Measurements from ENCODE around the gene SUGP2.
A peak's percentile ranks its signal among the peaks of the same experiment; 100 is the strongest.

Gene SUGP2

DNA sequence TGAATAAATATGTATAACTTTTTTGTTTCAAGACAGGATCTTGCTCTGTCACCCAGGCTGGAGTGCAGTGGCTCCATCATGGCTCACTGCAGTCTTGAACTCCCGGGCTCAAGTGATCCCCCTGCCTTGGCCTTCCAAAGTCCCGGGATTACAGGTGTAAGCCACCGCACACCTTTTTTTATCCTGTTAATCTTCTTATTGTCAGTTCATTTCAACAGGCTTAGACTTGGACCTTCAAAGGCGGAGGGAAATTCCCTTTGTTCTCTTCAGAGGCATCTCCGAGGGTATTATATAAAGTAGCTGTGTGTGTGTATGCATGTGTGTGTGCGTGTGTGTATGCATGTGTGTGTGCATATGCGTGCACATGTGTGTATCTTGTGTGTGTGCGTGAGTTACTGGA, 35.0 kb downstream of the SUGP2 start:
- H3K4me3 ChIP-seq (ENCODE audit: low read length), result no peak overlapping the region
- DNase-seq (ENCODE audit: low read depth, low spot score), result no peak

DNA sequence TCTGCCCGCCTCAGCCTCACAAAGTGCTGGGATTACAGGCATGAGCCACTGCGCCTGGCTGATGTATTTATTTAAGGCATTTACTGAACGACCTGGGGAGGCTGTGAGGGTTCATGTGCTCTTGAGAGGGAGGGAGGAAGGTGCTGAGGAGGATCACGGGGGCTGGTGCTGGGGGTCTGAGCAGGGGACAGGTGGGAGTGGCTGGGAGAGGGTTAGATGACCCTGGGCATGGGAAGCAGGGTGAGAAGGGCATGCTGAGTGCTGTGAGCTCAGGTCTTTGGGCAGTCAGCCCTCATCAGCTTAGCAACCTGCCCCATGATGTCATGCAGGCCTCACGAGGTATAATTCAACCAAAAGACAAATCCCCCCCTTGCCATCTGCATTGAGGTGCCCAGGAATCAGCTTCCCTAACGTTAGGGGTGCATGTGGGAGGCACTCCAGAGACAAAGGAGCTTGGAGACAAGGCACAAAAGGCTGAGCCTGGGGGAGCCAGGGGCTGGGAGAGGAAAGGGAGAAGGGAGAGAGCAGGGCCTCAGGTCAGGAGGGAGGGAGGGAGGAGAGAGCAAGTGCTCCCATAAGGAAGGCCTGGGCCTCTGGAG, 36.4 kb downstream of the SUGP2 start:
- no peak for DNase-seq (ENCODE audit: low read depth, low spot score)
- no peak overlapping the region for H3K4me3 ChIP-seq (ENCODE audit: low read length)

DNA sequence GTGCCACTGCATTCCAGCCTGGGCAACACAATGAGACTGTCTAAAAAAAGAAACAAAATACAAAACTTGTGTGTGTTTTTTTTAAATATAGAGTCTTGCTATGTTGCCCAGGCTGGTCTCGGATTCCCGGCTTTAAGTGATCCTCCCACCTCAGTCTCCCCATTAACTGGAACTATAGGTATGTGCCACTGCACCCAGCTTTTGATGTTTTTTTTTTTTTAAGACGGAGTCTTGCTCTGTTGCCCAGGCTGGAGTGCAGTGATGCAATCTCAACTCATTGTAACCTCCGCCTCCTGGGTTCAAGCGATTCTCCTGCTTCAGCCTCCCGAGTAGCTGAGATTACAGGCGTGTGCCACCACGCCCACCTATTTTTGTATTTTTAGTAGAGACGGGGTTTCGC, 37.0 kb downstream of the SUGP2 start:
- no peak for DNase-seq (ENCODE audit: low read depth, low spot score)
- H3K4me3 ChIP-seq (ENCODE audit: low read length), result no peak overlapping the region

DNA sequence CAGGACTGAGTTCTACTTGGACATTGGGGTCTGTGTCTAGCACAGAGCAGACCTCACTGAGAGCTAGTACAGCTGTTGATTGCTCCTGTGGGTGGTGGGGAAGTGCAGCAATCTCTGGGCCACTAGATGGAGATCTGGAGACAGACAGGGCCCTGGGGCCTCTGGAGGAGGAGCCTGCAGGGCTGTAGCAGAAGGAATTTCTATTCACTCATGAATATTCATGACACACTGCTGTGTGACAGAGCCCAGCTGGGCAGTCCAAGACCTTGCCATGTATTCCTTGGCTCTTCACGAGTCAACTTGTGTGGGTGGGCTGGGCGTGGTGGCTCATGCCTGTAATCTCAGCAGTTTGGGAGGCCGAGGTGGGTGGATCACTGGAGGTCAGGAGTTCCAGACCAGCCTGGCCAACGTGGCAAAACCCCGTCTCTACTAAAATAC, 37.5 kb downstream of the SUGP2 start:
- peak; percentile 47 for DNase-seq (ENCODE audit: low read depth, low spot score)
- H3K4me3 ChIP-seq (ENCODE audit: low read length), result no peak overlapping the region

DNA sequence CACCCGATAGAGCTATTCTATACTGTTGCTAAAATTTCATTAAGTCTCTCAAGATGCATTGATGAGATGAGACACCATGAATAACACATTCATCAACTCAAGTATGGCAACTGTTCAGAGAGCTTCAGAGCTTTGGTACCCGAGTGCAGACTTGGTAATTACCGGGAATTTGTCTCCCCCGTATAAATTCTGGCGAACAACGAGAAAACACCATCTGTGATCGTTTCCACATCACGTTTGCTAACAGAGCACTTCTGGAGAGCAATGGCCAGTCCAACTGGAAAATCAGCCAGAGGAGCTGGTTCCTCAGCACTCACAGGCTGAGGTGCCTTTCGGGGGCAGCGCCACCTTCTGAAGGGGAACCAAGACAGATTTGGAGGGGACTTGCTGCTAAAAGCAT, 40.2 kb downstream of the SUGP2 start:
- DNase-seq (ENCODE audit: low read depth, low spot score), result no peak
- no peak overlapping the region for H3K4me3 ChIP-seq (ENCODE audit: low read length)

GRCh38 chr19:18992696-18993095, 40.6 kb downstream of the SUGP2 start:
- DNase-seq (ENCODE audit: low read depth, low spot score), result no peak

GRCh38 chr19:18991468-18991867, 41.8 kb downstream of the SUGP2 start:
- no peak for DNase-seq (ENCODE audit: low read depth, low spot score)
- H3K4me3 ChIP-seq (ENCODE audit: low read length), result no peak overlapping the region

More at GRCh38 chr19:18992696-18993095, 40.6 kb downstream of the SUGP2 start:
- no peak overlapping the region for H3K4me3 ChIP-seq (ENCODE audit: low read length)

GRCh38 chr19:18991006-18991405, 42.3 kb downstream of the SUGP2 start:
- no peak overlapping the region for H3K4me3 ChIP-seq (ENCODE audit: low read length)
- DNase-seq (ENCODE audit: low read depth, low spot score), result no peak

GRCh38 chr19:18990128-18990708, 43.1 kb downstream of the SUGP2 start:
- no peak for DNase-seq (ENCODE audit: low read depth, low spot score)
- no peak overlapping the region for H3K4me3 ChIP-seq (ENCODE audit: low read length)

DNA sequence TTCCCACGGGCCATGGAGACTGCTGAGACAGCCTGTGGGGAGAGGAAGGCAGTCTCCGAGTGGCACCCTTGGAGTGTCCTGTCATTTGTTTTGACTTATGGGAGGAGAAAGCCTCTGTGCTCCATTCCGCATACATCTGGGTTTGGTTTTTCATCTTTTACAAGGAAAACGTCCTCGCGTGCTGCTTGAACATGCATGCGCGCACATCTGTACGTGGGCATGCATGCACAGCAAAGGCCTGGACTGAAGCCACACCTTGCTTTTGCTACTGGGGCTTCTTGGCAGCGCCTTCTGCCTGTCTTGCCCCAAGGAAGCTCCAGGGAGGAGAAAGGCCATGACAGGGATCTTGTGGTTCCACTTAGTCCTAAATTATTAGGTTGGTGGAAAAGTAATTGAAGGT, 44.0 kb downstream of the SUGP2 start:
- H3K4me3 ChIP-seq (ENCODE audit: low read length), result no peak overlapping the region
- DNase-seq (ENCODE audit: low read depth, low spot score), result no peak

DNA sequence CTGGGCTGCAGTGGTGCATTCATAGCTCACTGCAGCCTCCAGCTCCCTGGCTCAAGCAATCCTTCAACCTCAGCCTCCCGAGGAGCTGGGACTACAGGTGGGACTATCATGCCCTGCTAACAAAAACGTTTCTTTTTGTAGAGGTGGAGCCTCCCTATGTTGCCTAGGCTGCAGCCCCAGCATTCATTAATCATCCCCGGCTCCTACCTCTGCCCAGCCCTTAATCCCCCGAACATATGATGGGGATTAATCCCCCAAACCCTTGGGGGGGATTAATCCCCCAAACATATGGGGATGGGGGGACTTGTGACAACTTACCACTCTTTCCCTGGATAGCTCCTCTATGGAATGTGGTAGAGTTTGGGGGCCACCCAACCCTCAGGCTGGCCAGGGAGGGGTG, 45.9 kb downstream of the SUGP2 start:
- DNase-seq (ENCODE audit: low read depth, low spot score), result no peak
- no peak overlapping the region for H3K4me3 ChIP-seq (ENCODE audit: low read length)

GRCh38 chr19:18985257-18985656, 48.1 kb downstream of the SUGP2 start:
- DNase-seq (ENCODE audit: low read depth, low spot score), result no peak
- no peak overlapping the region for H3K4me3 ChIP-seq (ENCODE audit: low read length)

GRCh38 chr19:18984251-18984650, 49.1 kb downstream of the SUGP2 start:
- DNase-seq (ENCODE audit: low read depth, low spot score), result no peak
- H3K4me3 ChIP-seq (ENCODE audit: low read length), result no peak overlapping the region

- no peak overlapping the region for H3K4me3 ChIP-seq (ENCODE audit: low read length)
- no peak for DNase-seq (ENCODE audit: low read depth, low spot score)
Observed at GRCh38 chr19:18982669-18983068, 50.6 kb downstream of the SUGP2 start.

GRCh38 chr19:18980432-18981020, 52.8 kb downstream of the SUGP2 start:
- DNase-seq (ENCODE audit: low read depth, low spot score), result no peak
- no peak overlapping the region for H3K4me3 ChIP-seq (ENCODE audit: low read length)

- DNase-seq (ENCODE audit: low read depth, low spot score), result no peak
- H3K4me3 ChIP-seq (ENCODE audit: low read length), result no peak overlapping the region
Observed at GRCh38 chr19:18978616-18979015, 54.7 kb downstream of the SUGP2 start.

GRCh38 chr19:18975869-18976268, 57.4 kb downstream of the SUGP2 start:
- DNase-seq (ENCODE audit: low read depth, low spot score), result no peak
- no peak overlapping the region for H3K4me3 ChIP-seq (ENCODE audit: low read length)

DNA sequence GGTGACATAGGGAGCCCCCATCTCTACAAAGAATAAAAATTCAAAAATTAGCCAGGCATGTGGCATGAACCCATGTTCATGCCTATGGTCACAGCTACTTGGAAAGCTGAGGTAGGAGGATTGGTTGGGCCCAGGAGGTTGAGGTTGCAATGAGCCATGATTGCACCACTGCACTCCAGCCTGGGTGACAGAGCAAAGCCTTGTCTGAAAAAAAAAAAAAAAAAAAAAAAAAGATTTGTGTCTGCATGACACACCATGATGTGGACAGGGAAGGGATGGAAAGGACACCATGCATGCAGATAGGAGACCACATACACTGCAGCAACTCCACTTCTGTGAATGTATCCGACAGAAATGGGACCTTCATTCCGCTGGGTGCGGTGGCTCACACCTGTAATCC, 58.3 kb downstream of the SUGP2 start:
- no peak overlapping the region for H3K4me3 ChIP-seq (ENCODE audit: low read length)
- DNase-seq (ENCODE audit: low read depth, low spot score), result no peak

GRCh38 chr19:18972851-18973250, 60.5 kb downstream of the SUGP2 start:
- DNase-seq (ENCODE audit: low read depth, low spot score), result no peak
- H3K4me3 ChIP-seq (ENCODE audit: low read length), result no peak overlapping the region

- DNase-seq (ENCODE audit: low read depth, low spot score), result no peak
Observed at GRCh38 chr19:18972301-18972811, 61.0 kb downstream of the SUGP2 start.

More at GRCh38 chr19:18972301-18972811, 61.0 kb downstream of the SUGP2 start:
- H3K4me3 ChIP-seq (ENCODE audit: low read length), result no peak overlapping the region

Measured in Jurkat, Clone E6-1 (cell line).